B cell (primary cell): ENCODE results near the gene UGT2B15. TPM values are rescaled to one million over a fixed set of nuclear protein-coding genes. Genes with fewer than 3 reads are reported as not detected.
"Not testable (repeated sequence)": the region's sequence is repeated elsewhere in the genome, so short reads cannot be mapped to it uniquely, and the experiment has no call there.

Experiments
- ATAC-seq: fragments of 200-7000 bp; cut with Tn5 transposase; one replicate; pipeline ENCODE4 v1.10.0; 2021; ENCODE audit warnings: low read depth, mild to moderate bottlenecking, moderate number of reproducible peaks, moderate library complexity
- CTCF ChIA-PET: fragments of 350-600 bp; sonication (Branson Sonifier 250); formaldehyde crosslinking; loops from one replicate; lab custom pipeline; 2021; ENCODE audit warnings: antibody characterized with exemption, inconsistent platforms; lab: Charles Lee
- POLR2A ChIA-PET: fragments of 350-600 bp; sonication (Branson Sonifier 250); formaldehyde crosslinking; loops from one replicate; lab custom pipeline; 2021; ENCODE audit warnings: antibody characterized with exemption; lab: Charles Lee
- DNase-seq: peaks from one replicate; pipeline ENCODE4 v3.0.0; 2013
- H2AFZ ChIP-seq: 2 replicates; pipeline ENCODE4 v1.6.1; 2012; ENCODE audit warnings: mild to moderate bottlenecking, low read depth, low read length; ENCODE audit not compliant: insufficient read depth, poor library complexity, severe bottlenecking
- H3K27ac ChIP-seq, 2 donors: 1 replicate in 1 of 2; 2 replicates in 1 of 2; pipeline ENCODE4 v1.5.1; 2012 to 2013; ENCODE audit warnings: low read length in 2 of 2, mild to moderate bottlenecking in 2 of 2, moderate library complexity in 1 of 2
- H3K27me3 ChIP-seq, 4 experiments: fragments of 200-600 bp in 1 of 4; sonication (generic) in 1 of 4; replicated peaks in 1 of 4; 1 replicate in 2 of 4; 2 replicates in 2 of 4; pipeline versions ENCODE4 v1.6.1 to v1.7.0; 2013 to 2016; ENCODE audit warnings: low read length in 3 of 4, mild to moderate bottlenecking in 2 of 4, mixed read lengths in 1 of 4, moderate library complexity in 1 of 4; ENCODE audit not compliant: insufficient read depth in 4 of 4, control insufficient read depth in 3 of 4; ENCODE audit errors: control extremely low read depth in 1 of 4
- H3K36me3 ChIP-seq, 2 experiments: replicated peaks in 1 of 2; 1 replicate in 1 of 2; 2 replicates in 1 of 2; pipeline versions ENCODE4 v1.6.1 to v1.7.1; 2013; ENCODE audit warnings: low read length in 1 of 2; ENCODE audit not compliant: insufficient read depth in 2 of 2, control insufficient read depth in 1 of 2; ENCODE audit errors: control extremely low read depth in 1 of 2, extremely low read depth in 1 of 2
- H3K4me1 ChIP-seq, 2 donors: fragments of 200-600 bp in 1 of 2; sonication (generic) in 1 of 2; 1 replicate in 1 of 2; 2 replicates in 1 of 2; pipeline versions ENCODE4 v1.5.1 to v1.6.1; 2013 to 2017; ENCODE audit warnings: low read length in 2 of 2; ENCODE audit not compliant: control insufficient read depth in 2 of 2, insufficient read depth in 2 of 2
- H3K4me2 ChIP-seq: replicated peaks from 2 replicates; pipeline ENCODE3; 2012; ENCODE audit warnings: mild to moderate bottlenecking, low read depth, low read length; ENCODE audit not compliant: poor library complexity, severe bottlenecking
- H3K4me3 ChIP-seq, 5 experiments: fragments of 200-600 bp in 1 of 5; sonication (generic) in 1 of 5; 1 replicate in 3 of 5; 2 replicates in 2 of 5; pipeline versions ENCODE4 v1.5.1 to v1.7.0; 2011 to 2016; ENCODE audit warnings: low read length in 4 of 5, mild to moderate bottlenecking in 4 of 5, low read depth in 2 of 5, control low read depth in 1 of 5, moderate library complexity in 1 of 5; ENCODE audit not compliant: insufficient read depth in 1 of 5; ENCODE audit errors: control extremely low read depth in 1 of 5, extremely low read depth in 1 of 5
- H3K79me2 ChIP-seq: fragments of 200-600 bp; sonication (generic); one replicate; pipeline ENCODE4 v1.6.0; 2016; ENCODE audit warnings: low read length; ENCODE audit not compliant: control insufficient read depth, insufficient read depth
- H3K9ac ChIP-seq: fragments of 200-600 bp; sonication (generic); 2 replicates; pipeline ENCODE4 v1.6.1; 2017; ENCODE audit warnings: mild to moderate bottlenecking, low read length, moderate library complexity
- H3K9me3 ChIP-seq, 3 donors: one replicate each; pipeline versions ENCODE4 v1.6.1 to v1.7.1; 2013; ENCODE audit warnings: low read length in 2 of 3; ENCODE audit not compliant: control insufficient read depth in 2 of 3, insufficient read depth in 1 of 3; ENCODE audit errors: control extremely low read depth in 1 of 3
- H4K20me1 ChIP-seq: 2 replicates; pipeline ENCODE4 v1.6.0; 2012; ENCODE audit warnings: mild to moderate bottlenecking, low read length; ENCODE audit not compliant: insufficient read depth, control insufficient read depth, poor library complexity, severe bottlenecking
- H3K27ac Mint-ChIP-seq: one replicate; pipeline ENCODE4 v1.8.0; 2021; ENCODE audit warnings: mixed read lengths
- H3K27me3 Mint-ChIP-seq: one replicate; pipeline ENCODE4 v1.8.0; 2021; ENCODE audit warnings: mixed read lengths
- H3K4me1 Mint-ChIP-seq: one replicate; pipeline ENCODE4 v1.8.0; 2021; ENCODE audit warnings: mixed read lengths
- H3K4me3 Mint-ChIP-seq: one replicate; pipeline ENCODE4 v1.8.0; 2021; ENCODE audit warnings: mixed read lengths
- H3K9me3 Mint-ChIP-seq: one replicate; pipeline ENCODE4 v1.8.0; 2022; ENCODE audit warnings: mixed read lengths; ENCODE audit not compliant: insufficient read depth
- EZH2 ChIP-seq: IDR thresholded peaks from 2 replicates; pipeline ENCODE4 v1.6.1; 2012; ENCODE audit warnings: borderline replicate concordance, low read depth, mild to moderate bottlenecking, moderate library complexity, low read length; ENCODE audit not compliant: insufficient read depth, poor library complexity, severe bottlenecking
- WGBS: methylation state at CpG from one replicate; pipeline ENCODE4 v1.1.5; 2013; ENCODE audit warnings: missing lambda C conversion rate; ENCODE audit not compliant: insufficient coverage; 5-methylcytosine and 5-hydroxymethylcytosine counted together
- intact Hi-C: fragments of 100-400 bp; cut with micrococcal nuclease; formaldehyde crosslinking; loops from one replicate; pipeline ENCODE4 v1.10.0; 2022
- polyA plus RNA-seq: library from polyadenylated mRNA; depleted of rRNA; stranded (reverse); fragments of >200 nt; gene quantifications from 2 replicates; pipeline ENCODE4 v1.2.3, GENCODE V29; 2012
- total RNA-seq, 2 donors: library from RNA; stranded (reverse); fragments of 120-200 nt in 1 of 2; gene quantifications; 1 replicate in 1 of 2; 2 replicates in 1 of 2; pipeline versions ENCODE4 v1.2.3 to v1.2.4, GENCODE V29; 2013 to 2022
- TF ChIP-seq, protein P1 (sequence below): fragments of 200-600 bp; IDR thresholded peaks from one replicate; pipeline ENCODE4 v1.8.0; 2022; ENCODE audit warnings: antibody characterized with exemption, mild to moderate bottlenecking

UGT2B15 gene
- total and polyA plus RNA-seq, 2 donors (not counting 1 experiment from before 2014, with no cell fraction given), result not detected

- WGBS, result 92% methylated on average over 3 of the region's 7 CpGs
- DNase-seq, result no peak
- H3K27ac ChIP-seq, result no peak overlapping the region
- no peaks in the 10 kb centered on the region for H4K20me1 ChIP-seq
- H3K27me3 ChIP-seq, result no peaks in the 10 kb centered on the region
- H3K9ac ChIP-seq, result no peak overlapping the region
- no peak overlapping the region for H3K4me3 ChIP-seq
- H2AFZ ChIP-seq, result no peak overlapping the region
- no peaks in the 10 kb centered on the region for H3K79me2 ChIP-seq
- H3K27ac Mint-ChIP-seq, result no peak overlapping the region
- H3K27me3 Mint-ChIP-seq, result no peaks in the 10 kb centered on the region
- intact Hi-C loops, result loop anchor here (5.0 kb wide), 1 partner anchor 176 kb away; no protein-coding TSS in a partner anchor
- TF ChIP-seq, protein P1, sequence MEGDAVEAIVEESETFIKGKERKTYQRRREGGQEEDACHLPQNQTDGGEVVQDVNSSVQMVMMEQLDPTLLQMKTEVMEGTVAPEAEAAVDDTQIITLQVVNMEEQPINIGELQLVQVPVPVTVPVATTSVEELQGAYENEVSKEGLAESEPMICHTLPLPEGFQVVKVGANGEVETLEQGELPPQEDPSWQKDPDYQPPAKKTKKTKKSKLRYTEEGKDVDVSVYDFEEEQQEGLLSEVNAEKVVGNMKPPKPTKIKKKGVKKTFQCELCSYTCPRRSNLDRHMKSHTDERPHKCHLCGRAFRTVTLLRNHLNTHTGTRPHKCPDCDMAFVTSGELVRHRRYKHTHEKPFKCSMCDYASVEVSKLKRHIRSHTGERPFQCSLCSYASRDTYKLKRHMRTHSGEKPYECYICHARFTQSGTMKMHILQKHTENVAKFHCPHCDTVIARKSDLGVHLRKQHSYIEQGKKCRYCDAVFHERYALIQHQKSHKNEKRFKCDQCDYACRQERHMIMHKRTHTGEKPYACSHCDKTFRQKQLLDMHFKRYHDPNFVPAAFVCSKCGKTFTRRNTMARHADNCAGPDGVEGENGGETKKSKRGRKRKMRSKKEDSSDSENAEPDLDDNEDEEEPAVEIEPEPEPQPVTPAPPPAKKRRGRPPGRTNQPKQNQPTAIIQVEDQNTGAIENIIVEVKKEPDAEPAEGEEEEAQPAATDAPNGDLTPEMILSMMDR, result no peak
- no peak for TF ChIP-seq EZH2
- H3K4me2 ChIP-seq, result no peak overlapping the region
- no peaks in the 10 kb centered on the region for H3K36me3 ChIP-seq
- peaks cover 0 to 4% (median 0%) of the 10 kb centered on the region in 3 donors for H3K9me3 ChIP-seq
- ChIA-PET POLR2A (no interaction called here), CTCF (no interaction called here)
- H3K4me3 Mint-ChIP-seq, result no peak overlapping the region
- no peaks in the 10 kb centered on the region for H3K4me1 ChIP-seq
- H3K4me1 Mint-ChIP-seq, result no peaks in the 10 kb centered on the region
- ATAC-seq, result no peak
- H3K9me3 Mint-ChIP-seq, result no peaks in the 10 kb centered on the region
These were observed 2.7 kb upstream of the UGT2B15 start for GRCh38 chr4:68673143-68673542.

- H3K27ac ChIP-seq, H3K27me3 Mint-ChIP-seq, H3K36me3 ChIP-seq, H3K9me3 ChIP-seq, H3K4me3 ChIP-seq, H3K79me2 ChIP-seq, CTCF ChIA-PET, H3K4me1 ChIP-seq, H3K9me3 Mint-ChIP-seq, H3K4me2 ChIP-seq, H3K4me3 Mint-ChIP-seq, H4K20me1 ChIP-seq, DNase-seq, H2AFZ ChIP-seq, H3K4me1 Mint-ChIP-seq, H3K9ac ChIP-seq, H3K27ac Mint-ChIP-seq, H3K27me3 ChIP-seq, ATAC-seq, POLR2A ChIA-PET: not testable (repeated sequence)
- intact Hi-C loops, result loop anchor here (5.0 kb wide), 1 partner anchor 174 kb away; no protein-coding TSS in a partner anchor
These were observed 765 bp upstream of the UGT2B15 start for GRCh38 chr4:68671217-68671616.

DNA sequence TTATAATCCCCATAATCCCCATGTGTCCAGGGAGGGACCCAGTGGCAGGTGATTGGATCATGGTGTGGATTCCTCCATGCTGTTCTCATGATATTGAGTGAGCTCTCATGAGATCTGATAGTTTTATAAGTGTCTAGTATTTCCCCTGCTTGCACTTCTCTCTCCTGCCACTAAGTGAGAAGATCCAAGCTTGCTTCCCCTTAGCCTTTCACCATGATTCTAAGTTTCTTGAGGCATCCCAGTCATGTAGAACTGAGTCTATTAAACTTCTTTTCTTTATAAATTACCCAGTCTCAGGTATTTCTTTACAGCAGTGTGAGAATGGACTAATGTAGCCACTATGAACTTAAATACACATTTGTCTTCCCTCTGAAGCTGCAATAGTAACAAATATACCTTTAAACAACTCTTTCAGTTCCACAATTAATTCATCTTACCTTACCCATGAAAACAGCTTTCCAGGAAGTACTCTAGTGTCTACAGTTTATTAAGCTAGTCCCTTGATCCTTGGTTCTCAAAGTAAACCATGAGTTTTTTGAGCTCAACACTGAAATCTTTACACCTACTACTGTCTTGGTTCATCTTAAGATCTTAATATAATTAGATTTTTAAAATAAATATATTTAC, 1.8 kb downstream of the UGT2B15 start:
- ATAC-seq, H2AFZ ChIP-seq, H3K4me3 ChIP-seq, CTCF ChIA-PET, H3K79me2 ChIP-seq, intact Hi-C loops, H3K36me3 ChIP-seq, H3K27me3 Mint-ChIP-seq, H3K4me3 Mint-ChIP-seq, H3K4me1 Mint-ChIP-seq, H3K27ac ChIP-seq, POLR2A ChIA-PET, H3K9me3 Mint-ChIP-seq, H3K4me1 ChIP-seq, H3K27me3 ChIP-seq, H3K9me3 ChIP-seq, DNase-seq, H3K27ac Mint-ChIP-seq, H3K9ac ChIP-seq, H4K20me1 ChIP-seq, H3K4me2 ChIP-seq: not testable (repeated sequence)
